Renal pelvis (tissue), 4 donors: Measurements from ENCODE around the gene CLASRP. TPM values are rescaled to one million over a fixed set of nuclear protein-coding genes. Genes with fewer than 3 reads are reported as not detected.
"Not testable (repeated sequence)": the region's sequence is repeated elsewhere in the genome, so short reads cannot be mapped to it uniquely, and the experiment has no call there.

Source experiments
- DNase-seq: peaks from one replicate; pipeline ENCODE4 v3.0.0-alpha.2; 2013
- polyA plus RNA-seq, 3 donors: library from polyadenylated mRNA; unstranded; fragments of 120-200 nt; gene quantifications; one replicate each; pipeline ENCODE4 v1.2.1, GENCODE V29; 2013; ENCODE audit not compliant: insufficient read length in 3 of 3

Gene CLASRP
- polyA plus RNA-seq, 3 donors, result 56.2 to 80.1 (median 76.2) TPM

DNA sequence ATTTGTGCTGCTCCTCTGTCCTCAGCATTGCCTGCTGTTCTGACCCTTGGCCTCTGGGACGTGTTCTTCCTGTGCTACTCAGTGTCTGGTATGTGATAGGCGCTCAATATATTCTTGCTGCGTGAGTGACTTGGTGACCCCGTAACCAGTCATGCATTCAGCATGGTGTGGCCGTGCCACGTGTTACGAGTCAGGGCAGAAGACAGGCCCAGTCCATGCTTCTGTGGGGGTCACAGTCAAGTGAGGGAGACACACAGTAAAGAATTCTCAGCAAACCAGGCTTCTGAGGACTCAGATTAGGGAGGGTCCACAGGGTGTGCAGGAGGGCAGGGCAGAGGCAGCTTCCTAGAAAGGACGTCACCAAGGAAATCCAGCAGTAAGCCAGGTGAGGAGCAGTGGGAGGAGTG lies 62.0 kb downstream of the CLASRP start:
- no peak for DNase-seq

DNA sequence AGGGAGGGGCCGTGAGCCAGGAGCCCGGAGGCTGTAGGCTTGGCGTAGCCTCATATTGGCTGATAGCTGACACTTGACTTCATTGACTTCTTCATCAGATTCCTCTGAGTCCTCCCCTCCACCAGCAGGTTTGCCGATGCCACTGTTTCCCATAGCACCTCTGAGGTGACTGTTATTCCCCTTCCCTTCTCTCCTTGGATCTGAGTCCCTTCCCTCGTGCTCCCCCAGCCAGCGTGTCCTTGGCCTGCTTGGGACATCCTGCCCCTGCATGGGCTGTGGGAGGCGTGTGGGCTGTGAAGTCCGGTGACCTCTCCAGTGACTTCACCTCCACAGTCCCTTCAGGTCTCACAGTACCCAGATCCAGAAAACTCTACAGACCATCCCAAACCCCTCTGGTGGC lies 63.0 kb downstream of the CLASRP start:
- DNase-seq, result no peak

DNA sequence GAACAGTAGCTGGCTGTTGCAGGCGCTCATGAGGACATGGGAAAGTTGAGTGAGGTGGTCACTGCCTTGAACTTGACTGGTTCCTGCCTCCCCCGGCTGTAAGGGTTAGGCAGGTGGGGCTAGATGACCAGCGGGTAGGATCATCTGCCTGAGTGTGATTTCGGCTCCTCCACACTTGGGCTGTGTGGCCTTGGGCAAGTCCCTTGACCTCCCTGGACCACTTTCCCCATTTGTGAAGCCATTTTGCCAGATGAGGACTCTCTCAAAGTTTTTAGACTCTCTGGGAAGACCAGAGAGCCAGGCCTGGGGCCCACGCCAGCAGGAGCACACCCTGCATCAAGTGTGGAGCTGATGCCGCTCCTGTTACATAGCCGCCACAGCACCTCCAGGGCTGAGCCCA lies 63.6 kb downstream of the CLASRP start:
- DNase-seq, result no peak

DNA sequence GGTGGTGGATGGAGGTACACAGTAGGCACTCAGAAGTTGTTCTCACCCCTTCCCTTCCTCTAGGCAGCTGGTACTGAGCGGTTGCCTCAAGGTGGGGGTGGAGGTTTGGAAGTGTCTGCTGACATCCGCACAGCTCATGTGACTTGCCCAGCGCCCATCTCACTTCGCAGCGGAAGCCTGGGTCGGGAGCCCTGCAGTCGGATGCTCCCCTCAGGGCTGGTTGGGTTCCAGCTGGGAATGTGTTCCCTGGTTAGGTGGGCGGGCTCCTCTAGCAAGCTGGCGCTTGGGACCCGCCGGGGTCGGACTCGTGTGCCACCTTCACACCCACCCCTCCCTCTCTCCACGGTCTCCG lies 64.3 kb downstream of the CLASRP start:
- no peak for DNase-seq

DNA sequence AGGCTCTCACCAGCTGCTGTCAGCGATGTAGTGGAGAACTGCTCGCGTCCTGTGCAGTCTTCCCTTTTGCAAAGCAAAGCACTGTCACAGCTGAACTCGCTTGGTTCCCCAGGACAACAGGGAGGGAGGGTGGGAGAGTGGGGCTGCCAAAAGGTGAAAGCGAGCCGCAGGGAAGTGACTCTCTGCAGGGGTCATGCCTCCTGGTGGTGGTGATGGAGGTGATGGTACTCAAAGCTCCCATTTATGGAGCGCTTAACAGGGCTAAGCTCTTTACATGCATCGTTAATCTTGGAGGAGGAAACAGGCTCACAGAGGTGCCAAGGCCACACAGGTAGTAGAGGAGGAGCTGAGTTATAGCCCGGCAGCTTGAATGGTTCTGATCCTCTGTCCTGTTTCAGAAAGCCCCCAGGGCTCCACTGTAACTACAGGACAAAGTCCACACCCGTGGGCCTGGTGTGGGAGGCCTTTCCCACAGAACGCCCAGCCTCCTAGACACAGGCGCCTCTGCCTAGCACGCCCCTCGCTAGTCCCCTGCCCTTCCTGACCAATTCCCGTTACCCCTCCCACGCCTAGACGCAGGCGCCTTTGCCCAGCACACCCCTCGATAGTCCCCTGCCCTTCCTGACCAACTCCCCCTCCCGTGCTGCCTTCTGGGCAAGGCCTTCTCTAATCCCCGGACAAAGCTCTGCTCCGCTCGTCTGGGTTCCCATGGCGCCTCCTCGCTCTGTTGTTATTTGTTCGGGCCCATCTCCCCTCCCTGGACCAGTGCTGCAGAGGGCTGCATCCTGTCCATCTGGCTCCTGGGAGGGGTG lies 64.9 kb downstream of the CLASRP start:
- DNase-seq, result peak; percentile 72

DNA sequence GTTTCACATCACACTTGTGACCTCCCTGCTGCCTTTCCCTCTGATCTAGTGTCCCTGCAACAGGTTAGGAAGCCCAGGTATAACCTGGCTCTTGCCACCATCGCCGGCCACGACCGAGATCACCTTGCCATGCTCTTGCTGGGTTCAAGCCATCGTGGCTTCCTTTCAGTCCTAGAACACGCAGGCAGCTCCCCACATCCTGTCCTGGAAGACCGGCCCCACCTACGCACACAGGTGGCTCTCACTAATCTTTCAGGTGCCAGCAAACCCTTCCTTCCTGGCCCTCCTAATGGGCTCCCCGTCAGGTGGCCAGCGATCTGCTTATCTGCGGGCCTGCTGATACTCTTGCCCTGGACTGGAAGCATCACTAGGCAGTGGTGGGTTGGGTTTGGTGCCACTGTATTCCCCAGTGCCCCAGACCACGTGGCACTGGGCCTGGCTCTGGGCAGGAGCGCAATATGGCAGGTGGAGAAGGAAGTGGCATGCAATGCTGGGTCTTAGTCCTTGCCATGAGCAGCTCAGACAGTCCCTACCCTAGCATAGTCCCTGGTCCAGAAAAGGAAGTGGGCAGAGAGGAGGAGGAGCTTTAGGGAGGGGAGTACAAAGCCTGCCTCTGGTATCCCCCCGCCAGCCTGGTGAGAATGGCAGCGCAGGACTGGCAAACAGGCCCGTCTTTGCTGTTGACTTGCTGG lies 66.0 kb downstream of the CLASRP start:
- no peak for DNase-seq

DNA sequence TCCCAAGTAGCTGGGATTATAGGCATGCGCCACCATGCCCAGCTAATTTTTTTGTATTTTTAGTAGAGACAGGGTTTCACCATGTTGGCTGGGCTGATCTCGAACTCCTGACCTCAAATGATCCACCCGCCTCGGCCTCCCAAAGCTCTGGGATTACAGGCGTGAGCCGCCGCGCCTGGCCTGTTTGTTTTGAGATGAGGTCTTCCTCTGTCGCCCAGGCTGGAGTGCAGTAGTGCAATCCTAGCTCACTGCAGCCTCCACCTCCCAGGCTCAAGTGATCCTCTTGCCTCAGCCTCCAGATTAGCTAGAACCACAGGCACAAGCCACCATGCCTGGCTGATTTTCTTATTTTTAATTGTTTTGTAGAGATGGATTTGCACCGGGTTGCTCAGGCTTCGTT lies 67.5 kb downstream of the CLASRP start:
- DNase-seq, result not testable (repeated sequence)

DNA sequence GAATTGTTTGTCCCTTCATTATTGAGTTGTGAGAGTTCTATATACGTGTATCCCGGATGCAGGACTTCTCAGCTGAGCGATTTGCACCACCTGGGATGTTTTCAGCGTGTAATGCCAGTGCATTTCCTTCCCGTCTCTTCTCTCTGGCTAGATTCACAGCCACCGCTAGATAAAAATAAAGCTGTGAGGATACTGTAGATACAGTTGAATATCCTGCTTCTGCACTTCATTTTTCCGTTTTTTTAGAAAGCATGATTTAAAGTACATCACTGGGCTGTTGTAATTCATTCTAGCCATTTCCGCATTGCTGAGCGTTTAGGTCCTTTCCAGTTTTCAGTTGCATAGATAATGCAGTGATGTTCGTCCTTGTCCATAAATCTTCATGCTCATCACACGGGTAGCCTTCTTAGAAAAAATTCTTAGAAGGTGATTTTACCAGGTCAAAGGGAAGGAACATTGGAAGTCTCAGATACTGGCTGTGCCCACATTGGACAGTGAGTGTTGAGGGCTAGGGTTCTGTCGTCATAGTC lies 68.8 kb downstream of the CLASRP start:
- no peak for DNase-seq

DNA sequence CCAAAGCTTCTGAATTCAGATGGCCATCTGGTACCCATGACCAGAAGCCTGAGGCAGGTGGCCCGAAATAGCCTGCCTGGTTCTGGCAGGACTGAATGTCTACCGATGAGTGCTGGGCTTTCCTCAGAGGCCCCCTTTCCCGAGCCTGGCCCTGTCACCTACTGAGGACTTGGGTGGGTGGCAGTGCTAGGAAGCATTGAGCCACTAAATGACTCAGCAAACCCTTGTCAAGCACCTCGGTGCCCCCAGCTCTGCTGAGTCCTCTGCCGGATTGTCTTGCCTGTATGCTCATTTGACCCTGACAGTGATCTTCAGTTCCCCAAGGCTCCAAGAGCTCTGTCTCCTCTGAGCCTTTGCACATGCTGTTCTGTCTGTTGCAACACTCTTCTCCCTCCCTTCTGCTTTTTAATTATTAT lies 72.0 kb downstream of the CLASRP start:
- no peak for DNase-seq

DNA sequence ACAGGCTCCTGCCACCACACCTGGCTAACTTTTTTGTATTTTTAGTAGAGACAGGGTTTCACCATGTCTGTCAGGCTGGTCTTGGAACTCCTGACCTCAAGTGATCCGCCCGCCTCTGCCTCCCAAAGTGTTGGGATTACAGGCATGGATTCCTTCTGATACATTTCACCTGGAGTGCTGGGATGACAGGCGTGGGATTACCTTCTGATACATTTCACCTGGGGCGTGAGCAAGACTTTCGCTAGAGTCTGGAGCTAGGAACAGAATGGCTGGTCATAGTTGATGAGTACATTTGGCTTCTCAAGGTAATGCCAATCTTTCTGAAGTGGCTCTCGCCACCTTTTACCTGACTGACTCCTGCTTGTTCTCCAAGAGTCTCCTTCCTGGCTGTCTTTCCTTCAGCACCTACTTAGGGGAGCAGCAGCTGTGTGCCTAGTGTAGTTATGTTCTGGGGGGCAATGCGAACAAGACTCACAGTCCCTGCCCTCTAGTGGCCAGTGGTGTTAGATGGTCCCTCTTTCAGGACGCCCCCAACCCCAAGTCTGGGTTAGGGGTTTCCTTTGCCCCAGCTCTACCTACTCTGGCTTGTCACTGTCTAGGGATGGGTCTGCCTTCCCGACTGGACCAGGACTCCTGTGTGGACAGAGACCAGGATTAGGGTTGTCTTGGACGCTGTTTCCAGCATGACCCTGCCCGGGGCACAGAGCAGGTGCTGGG lies 73.4 kb downstream of the CLASRP start:
- DNase-seq, result no peak

DNA sequence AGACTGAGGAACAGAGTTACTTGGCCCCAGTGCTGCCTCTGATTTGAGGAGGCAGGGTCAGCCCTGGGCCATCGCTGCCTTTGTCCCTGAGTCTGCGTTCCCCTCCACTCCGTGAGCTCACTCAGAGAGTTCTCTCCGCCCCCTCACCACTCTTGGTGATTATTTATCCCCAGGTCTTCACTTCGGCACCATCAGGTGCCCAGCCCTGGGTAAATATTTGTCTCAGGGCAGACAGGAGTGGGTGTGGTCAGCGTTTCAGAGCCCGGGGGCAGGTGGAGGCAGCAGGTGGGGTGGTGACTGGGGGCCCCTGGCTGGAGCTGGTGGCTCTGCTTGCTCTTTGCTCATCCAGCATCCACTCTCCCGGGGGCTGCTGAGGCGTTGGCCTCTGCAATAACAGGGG lies 74.8 kb downstream of the CLASRP start:
- no peak for DNase-seq

DNA sequence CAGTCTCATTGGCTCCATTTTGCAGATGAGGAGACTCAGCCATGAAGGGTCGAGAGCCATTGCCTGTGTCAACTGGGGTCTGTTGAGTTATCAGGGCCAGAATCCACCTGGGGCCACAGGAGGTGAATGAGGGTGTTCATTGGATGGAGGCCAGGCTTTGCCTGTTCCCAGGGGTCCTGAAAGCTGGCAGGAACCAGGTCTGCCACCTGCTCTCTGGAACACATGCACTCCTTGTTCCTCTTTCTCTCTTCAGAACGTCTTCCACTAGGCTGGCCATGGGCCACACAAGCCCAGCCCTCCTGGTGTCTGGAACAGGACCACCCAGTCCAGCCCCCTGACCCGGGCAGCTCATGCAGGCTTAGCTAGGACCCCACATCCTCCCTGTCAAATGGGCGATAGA lies 75.3 kb downstream of the CLASRP start:
- DNase-seq, result no peak

DNA sequence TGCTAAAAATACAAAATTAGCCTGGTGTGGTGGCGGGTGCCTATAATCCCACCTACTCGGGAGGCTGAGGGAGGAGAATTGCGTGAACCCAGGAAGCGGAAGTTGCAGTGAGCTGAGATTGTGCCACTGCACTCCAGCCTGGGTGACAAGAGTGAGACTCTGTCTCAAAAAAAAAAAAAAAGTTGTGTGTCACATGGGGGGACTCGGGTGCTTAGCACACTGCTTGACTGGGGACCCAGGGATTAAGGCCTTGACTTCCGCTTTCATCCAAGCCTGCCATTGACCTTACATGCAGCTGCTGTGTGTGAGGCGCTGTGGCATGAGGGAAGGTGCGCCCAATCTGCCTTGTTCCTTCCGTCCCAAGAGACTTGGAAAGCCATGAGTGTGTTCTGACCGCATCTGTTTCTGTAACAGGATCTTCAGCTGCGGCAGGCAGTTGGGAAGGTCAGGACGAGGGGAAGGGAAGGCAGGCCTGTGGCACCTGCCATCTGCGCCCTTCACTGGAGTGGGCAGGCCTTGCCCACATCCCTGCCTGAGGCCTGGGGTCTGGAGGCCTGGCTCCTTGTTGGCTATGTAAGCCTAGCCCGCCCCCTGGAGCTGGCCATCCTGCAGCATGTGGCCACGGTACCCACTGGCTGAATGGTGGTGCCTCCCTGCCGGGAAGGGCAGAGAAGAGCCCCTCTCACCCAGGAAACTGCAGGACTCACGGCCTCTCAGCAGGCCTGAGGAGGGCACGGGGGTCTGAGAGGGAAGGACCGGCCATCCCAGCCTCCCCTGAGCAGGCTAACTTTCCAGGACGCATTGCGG lies 77.2 kb downstream of the CLASRP start:
- no peak for DNase-seq

DNA sequence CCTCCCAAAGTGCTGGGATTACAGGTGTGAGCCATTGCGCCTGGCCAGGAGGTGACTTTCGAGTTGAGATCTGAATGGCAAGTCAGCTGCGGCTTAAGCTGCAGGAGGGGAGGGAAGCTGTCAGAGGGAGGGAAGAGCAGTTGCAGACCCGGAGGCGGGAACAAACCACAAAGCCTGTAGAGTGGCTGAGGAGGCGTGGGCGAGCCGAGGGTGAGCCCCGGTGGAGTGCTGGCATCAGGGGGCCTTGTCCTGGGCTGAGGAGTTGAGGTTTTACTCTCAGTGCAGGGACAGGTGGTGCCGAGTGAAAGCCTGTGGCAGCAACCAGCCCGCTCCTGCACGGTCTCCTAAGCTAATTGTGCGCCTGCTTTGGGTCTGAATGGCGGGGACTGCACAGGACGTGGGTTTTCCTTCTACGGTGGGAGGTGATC lies 78.3 kb downstream of the CLASRP start:
- DNase-seq, result no peak

DNA sequence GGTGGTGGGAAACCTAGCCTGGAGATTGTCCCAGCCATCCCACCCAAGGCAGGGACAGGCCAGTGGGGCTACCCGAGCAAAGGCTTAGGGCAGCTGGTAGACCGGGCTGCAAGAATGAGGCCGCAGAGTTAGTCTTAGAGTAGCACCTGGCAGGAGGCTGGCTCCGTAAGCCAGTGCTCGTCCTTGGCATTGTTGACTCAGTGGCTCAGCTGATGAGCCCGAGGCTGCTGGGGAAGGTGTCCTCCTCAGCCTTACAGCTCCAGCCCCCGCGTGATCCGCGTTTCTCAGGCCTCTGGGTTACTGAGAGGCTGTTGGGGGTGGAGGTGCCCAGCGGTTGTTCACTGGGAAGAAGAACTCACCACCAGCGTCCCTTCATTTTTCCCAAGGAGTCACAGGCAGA lies 78.8 kb downstream of the CLASRP start:
- no peak for DNase-seq

DNA sequence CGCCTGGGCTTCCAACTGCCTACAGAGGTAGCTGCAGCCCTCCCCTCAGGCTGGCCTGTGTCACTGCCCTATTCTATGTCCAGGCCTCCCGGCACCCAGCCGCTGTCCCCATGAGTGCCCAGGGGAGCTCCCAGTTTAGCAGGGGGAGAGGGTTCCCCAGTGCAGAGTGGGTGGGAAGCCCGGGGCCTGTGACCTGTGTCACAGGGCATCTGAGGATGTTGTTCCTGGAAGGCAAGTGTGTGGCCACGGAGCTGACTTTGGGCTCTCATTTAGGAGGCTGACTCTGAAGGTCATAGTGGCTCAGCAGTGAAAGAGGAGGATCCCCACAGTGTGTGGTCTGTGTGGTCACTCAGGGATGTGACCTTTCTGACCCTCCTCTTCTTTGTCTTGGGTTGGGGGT lies 79.3 kb downstream of the CLASRP start:
- no peak for DNase-seq

DNA sequence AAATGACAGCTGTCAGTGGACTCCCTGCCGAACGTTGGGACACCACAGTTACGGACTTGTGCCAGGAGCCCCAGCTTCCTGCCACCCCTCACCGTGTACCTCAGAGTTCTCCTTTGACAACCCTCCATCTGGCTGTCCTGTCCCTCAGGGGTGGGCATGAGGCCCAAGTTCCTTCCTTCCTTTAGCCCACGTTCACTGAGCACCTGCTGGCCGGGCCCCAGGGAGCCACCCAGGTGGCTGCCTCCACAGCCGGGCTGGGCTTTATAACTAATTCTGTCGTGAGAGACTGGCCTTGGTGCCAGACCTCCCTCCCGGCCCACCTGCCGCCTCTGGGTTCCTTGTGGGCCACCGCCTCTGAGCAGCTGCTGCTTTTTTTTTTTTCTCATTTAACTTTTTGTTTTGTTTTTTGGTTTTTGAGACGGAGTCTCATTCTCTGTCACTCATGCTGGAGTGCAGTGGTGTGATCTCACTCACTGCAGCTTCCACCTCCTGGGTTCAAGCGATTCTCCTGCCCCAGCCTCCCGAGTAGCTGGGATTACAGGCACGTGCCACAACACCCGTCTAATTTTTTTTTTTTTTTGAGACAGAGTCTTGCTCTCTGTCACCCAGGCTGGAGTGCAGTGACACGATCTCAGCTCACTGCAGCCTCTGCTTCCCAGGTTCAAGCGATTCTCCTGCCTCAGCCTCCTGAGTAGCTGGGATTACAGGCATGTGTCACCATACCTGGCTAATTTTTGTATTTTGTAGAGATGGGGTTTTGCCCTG lies 79.9 kb downstream of the CLASRP start:
- not testable (repeated sequence) for DNase-seq

DNA sequence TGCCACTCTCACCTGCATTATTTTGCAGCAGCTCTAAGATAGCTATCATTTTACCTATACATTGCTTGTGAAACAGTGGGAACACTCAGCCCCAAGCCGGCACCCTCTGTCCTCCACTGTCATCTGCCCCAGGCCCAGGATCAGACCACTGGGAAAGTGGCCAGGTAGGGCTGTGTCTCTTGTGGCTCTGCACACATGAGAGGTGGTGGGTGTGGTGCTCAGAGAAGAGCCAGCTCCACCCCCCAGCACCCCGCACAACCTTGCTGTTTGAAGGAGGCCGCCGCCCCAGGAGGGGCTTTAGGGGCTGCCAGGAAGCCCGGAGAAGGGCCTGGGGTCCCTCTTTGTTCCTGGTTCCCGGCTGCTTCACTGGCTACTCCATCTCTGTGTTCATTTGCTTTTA lies 80.7 kb downstream of the CLASRP start:
- no peak for DNase-seq
